Endothelial cell of umbilical vein (primary cell): ENCODE measurements around the gene VAV3. TPM values are rescaled to one million over a fixed set of nuclear protein-coding genes. Genes with fewer than 3 reads are reported as not detected.

Source experiments
- BruUV-seq: library from RNA; stranded (reverse); fragments of 400-500 nt; replicated peaks from 2 replicates; lab custom pipeline; 2021; lab: Mats Ljungman, UMichigan
- CTCF ChIA-PET: fragments of 300-600, 350-600 bp; sonication (Branson Sonifier 250); formaldehyde crosslinking; loops from one replicate; lab custom pipeline; 2021; ENCODE audit warnings: antibody characterized with exemption, inconsistent platforms; lab: Charles Lee
- POLR2A ChIA-PET: fragments of 300-600, 350-600 bp; sonication (Branson Sonifier 250); formaldehyde crosslinking; loops from one replicate; lab custom pipeline; 2021; ENCODE audit warnings: antibody characterized with exemption, inconsistent platforms; lab: Charles Lee
- DNase-seq: peaks from one replicate; pipeline ENCODE4 v3.0.0-alpha.2; 2011; ENCODE audit warnings: low read depth, low spot score
- FAIRE-seq: peaks from 2 replicates; lab custom pipeline; 2011; peaks lifted over from hg19 to GRCh38; lab: Jason Lieb, UNC
- H2AFZ ChIP-seq: 2 replicates; pipeline ENCODE4 v1.6.0; 2012; ENCODE audit warnings: low read depth, low read length, control low read depth, inconsistent platforms
- H3K27ac ChIP-seq: 2 replicates; pipeline ENCODE4 v1.5.1; 2011; ENCODE audit warnings: low read depth, mild to moderate bottlenecking, control low read depth, low read length, moderate library complexity; ENCODE audit not compliant: insufficient read depth
- H3K27me3 ChIP-seq, 2 experiments: 2 replicates each; pipeline versions ENCODE4 v1.6.0 to v1.6.1; 2011; ENCODE audit warnings: low read length in 2 of 2, mixed read lengths in 1 of 2; ENCODE audit not compliant: control insufficient read depth in 2 of 2, insufficient read depth in 2 of 2
- H3K36me3 ChIP-seq, 2 experiments: 2 replicates in 1 of 2; 3 replicates in 1 of 2; pipeline ENCODE4 v1.5.1; 2011; ENCODE audit warnings: low read length in 2 of 2, mild to moderate bottlenecking in 1 of 2, moderate library complexity in 1 of 2; ENCODE audit not compliant: control insufficient read depth in 2 of 2, insufficient read depth in 2 of 2; ENCODE audit errors: extremely low read depth in 1 of 2
- H3K4me1 ChIP-seq: 3 replicates; pipeline ENCODE4 v1.5.1; 2011; ENCODE audit warnings: mild to moderate bottlenecking, low read length; ENCODE audit not compliant: control insufficient read depth, insufficient read depth; ENCODE audit errors: extremely low read depth
- H3K4me2 ChIP-seq: 2 replicates; pipeline ENCODE4 v1.6.1; 2011; ENCODE audit warnings: low read length, control low read depth, mixed read lengths; ENCODE audit not compliant: insufficient read depth
- H3K4me3 ChIP-seq, 3 experiments: fragments of 200-600 bp in 1 of 3; sonication (generic), shearing (Covaris generic) in 1 of 3; replicated peaks in 1 of 3; 2 replicates each; pipeline ENCODE4 v1.5.1; 2011 to 2016; ENCODE audit warnings: control low read depth in 3 of 3, low read length in 3 of 3, mild to moderate bottlenecking in 2 of 3, inconsistent platforms in 1 of 3, low read depth in 1 of 3, moderate library complexity in 1 of 3; ENCODE audit not compliant: insufficient read depth in 1 of 3
- H3K79me2 ChIP-seq: 2 replicates; pipeline ENCODE4 v1.6.0; 2012; ENCODE audit warnings: low read length, inconsistent platforms; ENCODE audit not compliant: control insufficient read depth, insufficient read depth
- H3K9ac ChIP-seq: replicated peaks from 2 replicates; pipeline ENCODE3; 2011; ENCODE audit warnings: low read length, control low read depth; ENCODE audit not compliant: insufficient read depth; ENCODE audit errors: extremely low read depth
- H3K9me1 ChIP-seq: replicated peaks from 3 replicates; pipeline ENCODE4 v1.6.0; 2011; ENCODE audit warnings: mild to moderate bottlenecking, low read length; ENCODE audit not compliant: control insufficient read depth, insufficient read depth; ENCODE audit errors: extremely low read depth
- H3K9me3 ChIP-seq: replicated peaks from 2 replicates; pipeline ENCODE4 v1.5.1; 2012; ENCODE audit warnings: low read length, inconsistent platforms; ENCODE audit not compliant: control insufficient read depth, insufficient read depth
- H4K20me1 ChIP-seq: replicated peaks from 2 replicates; pipeline ENCODE3; 2011; ENCODE audit warnings: mild to moderate bottlenecking, low read length; ENCODE audit not compliant: control insufficient read depth, insufficient read depth; ENCODE audit errors: extremely low read depth
- CTCF ChIP-seq, 2 donors: IDR thresholded peaks; 1 replicate in 1 of 2; 2 replicates in 1 of 2; pipeline ENCODE4 v1.5.1; 2011; ENCODE audit warnings: low read length in 2 of 2, mild to moderate bottlenecking in 2 of 2, moderate library complexity in 2 of 2, control low read depth in 1 of 2, inconsistent platforms in 1 of 2, low read depth in 1 of 2; ENCODE audit not compliant: insufficient read depth in 1 of 2; ENCODE audit errors: extremely low read depth in 1 of 2
- EZH2 ChIP-seq: IDR thresholded peaks from 2 replicates; pipeline ENCODE4 v1.6.1; 2012; ENCODE audit warnings: borderline replicate concordance, low read depth, mild to moderate bottlenecking, moderate library complexity, low read length, inconsistent platforms; ENCODE audit not compliant: severe bottlenecking
- FOS ChIP-seq: IDR thresholded peaks from 2 replicates; pipeline ENCODE4 v1.6.1; 2011; ENCODE audit warnings: mild to moderate bottlenecking, low read length, moderate library complexity, borderline replicate concordance; ENCODE audit not compliant: insufficient read depth
- GATA2 ChIP-seq: IDR thresholded peaks from 2 replicates; pipeline ENCODE4 v1.7.0; 2011; ENCODE audit warnings: low read depth, mild to moderate bottlenecking, moderate library complexity, mixed read lengths, low read length; ENCODE audit not compliant: insufficient read length, insufficient read depth
- JUN ChIP-seq: IDR thresholded peaks from 2 replicates; pipeline ENCODE4 v1.6.1; 2011; ENCODE audit warnings: borderline replicate concordance, low read depth; ENCODE audit not compliant: insufficient read length, insufficient read depth
- MAX ChIP-seq: IDR thresholded peaks from 2 replicates; pipeline ENCODE4 v1.6.1; 2011; ENCODE audit not compliant: insufficient read depth, insufficient read length
- MYC ChIP-seq: IDR thresholded peaks from one replicate; pipeline ENCODE4 v1.6.1; 2011; ENCODE audit warnings: mild to moderate bottlenecking, low read depth, low read length
- POLR2A ChIP-seq: IDR thresholded peaks from 2 replicates; pipeline ENCODE4 v1.6.1; 2012; ENCODE audit warnings: low read depth, mild to moderate bottlenecking, control low read depth, low read length
- POLR2AphosphoS5 ChIP-seq: IDR thresholded peaks from 2 replicates; pipeline ENCODE4 v1.6.1; 2012; ENCODE audit warnings: low read depth, mild to moderate bottlenecking, control low read depth, low read length, moderate library complexity; ENCODE audit not compliant: insufficient read depth
- dilution Hi-C: fragments of 300-500 bp; cut with MboI; formaldehyde crosslinking; loops from one replicate; pipeline ENCODE4 v1.15.0; 2019; ENCODE audit warnings: low sequenced_read_pairs; ENCODE audit not compliant: extremely low pct_ligation_motif_present
- intact Hi-C: fragments of 100-400 bp; cut with micrococcal nuclease; formaldehyde crosslinking; loops from one replicate; pipeline ENCODE4 v1.10.0; 2022
- polyA plus RNA-seq, 4 experiments: library from polyadenylated mRNA; depleted of rRNA in 3 of 4; stranded (reverse) in 3 of 4; unstranded in 1 of 4; fragments of >200 nt; gene quantifications; 2 replicates each; pipeline versions ENCODE4 v1.2.1 to v1.2.3, GENCODE V29; 2011 to 2012; ENCODE audit warnings: missing spikeins in 1 of 4
- total RNA-seq: library from RNA; stranded (reverse); gene quantifications from 2 replicates; pipeline ENCODE4 v1.2.3, GENCODE V29; 2021

The VAV3 gene
- total and polyA plus RNA-seq, 2 donors (not counting 3 experiments of a cell fraction or from before 2014, with no cell fraction given): 0.18 to 1.5 TPM

- Histone ChIP-seq H3K9ac (no peak overlapping the region), H3K9me1 (no peaks in the 10 kb centered on the region), H3K27me3 (no peaks in the 10 kb centered on the region), H3K36me3 (no peaks in the 10 kb centered on the region), H3K9me3 (no peaks in the 10 kb centered on the region), H3K4me3 (no peak overlapping the region), H4K20me1 (no peaks in the 10 kb centered on the region), H3K79me2 (no peaks in the 10 kb centered on the region), H3K4me1 (no peaks in the 10 kb centered on the region), H2AFZ (no peak overlapping the region), H3K27ac (no peak overlapping the region), H3K4me2 (no peak overlapping the region)
- POLR2A ChIA-PET: no interaction called here
- intact Hi-C loops: no loop called here
- BruUV-seq: no TSS peak
- no peak for FAIRE-seq
- no peak for DNase-seq
- CTCF ChIA-PET: no interaction called here
- no peak for TF ChIP-seq MAX
- no peak for TF ChIP-seq JUN
- no peak for TF ChIP-seq POLR2AphosphoS5
- TF ChIP-seq MYC: no peak
- dilution Hi-C loops: no loop called here
Measured at GRCh38 chr1:107647012-107647411, 318.0 kb downstream of the VAV3 start.

DNA sequence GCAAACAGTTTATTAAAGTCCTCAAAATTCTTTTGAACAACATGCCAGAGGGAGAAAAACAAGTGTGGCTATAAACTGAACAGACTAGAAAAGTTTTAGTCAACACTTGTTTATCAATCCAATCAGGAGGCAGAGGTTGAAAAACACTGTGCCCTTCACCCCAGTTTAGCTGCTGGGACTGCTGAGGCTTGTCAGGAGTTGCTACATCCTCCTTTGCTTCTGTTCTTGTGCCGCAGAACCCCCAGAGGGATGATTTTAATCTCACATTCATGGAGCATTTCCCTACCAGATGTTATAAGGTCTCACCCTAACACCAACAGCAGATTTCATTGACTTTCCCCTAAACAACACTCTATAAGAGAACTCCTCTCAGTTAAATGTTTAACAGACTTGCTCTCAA is 321.2 kb downstream of the VAV3 start:
- TF ChIP-seq POLR2A (no peak), MAX (no peak), EZH2 (no peak), JUN (no peak), POLR2AphosphoS5 (no peak), MYC (no peak), FOS (no peak), CTCF (IDR thresholded peaks at IDR 0.05; ENCODE audit: extremely low read depth in 1 of 2, insufficient read depth in 1 of 2, low read depth in 1 of 2, low read length in 2 of 2) (no peak), GATA2 (no peak)
- FAIRE-seq: no peak
- H4K20me1 ChIP-seq: no peaks in the 10 kb centered on the region
- no peak for DNase-seq
- H3K4me3 ChIP-seq: no peak overlapping the region
- BruUV-seq: no TSS peak
- H3K9me1 ChIP-seq: no peaks in the 10 kb centered on the region
- no peaks in the 10 kb centered on the region for H3K27me3 ChIP-seq
- H3K4me1 ChIP-seq: no peaks in the 10 kb centered on the region
- no peak overlapping the region for H2AFZ ChIP-seq
- H3K4me2 ChIP-seq: no peak overlapping the region
- dilution Hi-C loops: no loop called here
- ChIA-PET POLR2A (no interaction called here), CTCF (no interaction called here)
- intact Hi-C loops: no loop called here
- no peaks in the 10 kb centered on the region for H3K79me2 ChIP-seq
- H3K9me3 ChIP-seq: no peaks in the 10 kb centered on the region
- no peak overlapping the region for H3K27ac ChIP-seq
- H3K36me3 ChIP-seq: no peaks in the 10 kb centered on the region
- no peak overlapping the region for H3K9ac ChIP-seq
